GM12892 (cell line): ENCODE measurements around the gene TBX15.

Experiments
- POLR2A ChIP-seq: IDR thresholded peaks from 2 replicates; pipeline ENCODE4 v1.6.1; 2011; ENCODE audit warnings: low read depth, low read length, control low read depth
- POLR2AphosphoS5 ChIP-seq: IDR thresholded peaks from 2 replicates; pipeline ENCODE4 v1.6.1; 2011; ENCODE audit warnings: low read depth, low read length, control low read depth

DNA sequence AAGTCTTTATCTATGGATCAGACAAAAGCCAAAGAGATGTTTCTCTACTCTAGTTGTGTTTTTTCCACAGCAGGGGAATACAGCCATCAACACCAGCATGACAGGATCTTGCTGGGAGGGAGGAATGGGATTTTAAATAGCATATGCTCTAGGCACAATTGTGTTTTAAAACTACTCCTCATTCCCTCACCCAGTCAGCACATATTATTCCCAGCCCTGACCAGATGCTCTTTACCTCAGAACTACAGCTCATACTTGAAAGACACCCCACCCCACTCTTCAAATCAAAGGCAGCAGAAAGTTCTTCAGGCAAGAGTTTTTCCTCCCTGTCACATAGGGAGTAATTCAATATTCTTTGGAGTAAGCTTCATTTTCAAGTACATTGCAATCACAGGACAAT, 46.2 kb upstream of the TBX15 start:
- TF ChIP-seq POLR2AphosphoS5 (no peak), POLR2A (no peak)
